ENCODE data around the gene JDP2.

DNA sequence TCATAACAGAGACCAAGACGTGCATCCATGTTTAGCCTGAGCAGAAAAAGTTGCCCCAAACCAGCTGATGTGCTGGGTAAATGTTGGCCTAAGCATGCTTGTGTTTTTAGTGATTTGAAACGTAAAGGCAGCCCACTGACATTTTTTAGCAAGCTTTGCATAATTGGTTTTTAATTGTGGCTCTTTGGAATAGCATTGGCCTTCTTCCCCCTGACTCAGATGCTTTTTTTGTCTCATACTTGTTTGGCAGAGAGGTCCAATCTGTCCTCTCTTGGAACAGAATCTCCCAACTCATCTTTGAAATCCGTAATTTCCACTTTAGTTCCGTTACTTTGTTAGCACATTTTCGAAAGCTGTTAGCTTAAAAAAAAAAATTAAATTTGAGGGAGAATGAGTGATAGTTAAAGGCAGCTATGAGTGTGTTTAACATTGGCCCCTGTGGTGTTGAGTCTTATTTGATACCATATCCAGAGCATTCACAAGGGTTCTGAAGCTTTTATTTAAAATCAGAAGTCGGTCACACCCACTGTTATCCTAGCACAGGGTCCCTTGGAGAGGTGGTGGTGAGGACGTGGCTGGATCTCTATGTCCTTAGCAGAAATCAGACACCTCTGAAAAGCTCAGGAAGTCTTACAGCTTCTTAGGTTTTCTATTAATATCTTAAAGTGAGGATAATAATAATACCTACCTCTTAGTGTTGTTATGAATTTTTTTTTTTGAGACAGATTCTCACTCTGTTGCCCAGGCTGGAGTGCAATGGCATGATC, 15.6 kb downstream of the JDP2 start:
- TF ChIP-seq POLR2A (IDR thresholded peaks at IDR 0.05; ENCODE audit: low read length) (no peak), GATA1 (IDR thresholded peaks at IDR 0.05; ENCODE audit: low read depth, low read length) (no peak)

Measured in erythroblast (primary cell).